ENCODE data around the gene ZC3H18.

ZC3H18 gene

DNA sequence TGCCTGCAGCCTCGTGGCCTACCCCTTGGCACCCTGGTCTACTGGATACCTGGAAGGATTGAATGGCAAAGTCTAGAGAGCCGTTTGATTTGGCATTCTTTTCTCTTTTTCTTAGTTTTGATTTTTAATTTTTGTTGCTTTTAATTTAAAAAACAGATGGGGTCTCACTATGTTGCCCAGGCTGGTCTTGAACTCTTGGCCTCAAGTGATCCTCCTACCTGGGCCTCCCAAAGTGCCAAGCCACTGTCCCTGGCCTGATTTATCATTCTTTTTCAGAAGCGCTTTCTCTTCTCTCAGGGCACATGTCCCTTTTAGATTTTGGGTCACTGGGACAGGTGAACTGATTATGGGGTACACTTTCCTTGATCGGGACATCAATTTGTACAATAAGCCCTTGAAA is 10.8 kb downstream of the ZC3H18 start:
- no peak for DNase-seq (ENCODE audit: low read depth)

DNA sequence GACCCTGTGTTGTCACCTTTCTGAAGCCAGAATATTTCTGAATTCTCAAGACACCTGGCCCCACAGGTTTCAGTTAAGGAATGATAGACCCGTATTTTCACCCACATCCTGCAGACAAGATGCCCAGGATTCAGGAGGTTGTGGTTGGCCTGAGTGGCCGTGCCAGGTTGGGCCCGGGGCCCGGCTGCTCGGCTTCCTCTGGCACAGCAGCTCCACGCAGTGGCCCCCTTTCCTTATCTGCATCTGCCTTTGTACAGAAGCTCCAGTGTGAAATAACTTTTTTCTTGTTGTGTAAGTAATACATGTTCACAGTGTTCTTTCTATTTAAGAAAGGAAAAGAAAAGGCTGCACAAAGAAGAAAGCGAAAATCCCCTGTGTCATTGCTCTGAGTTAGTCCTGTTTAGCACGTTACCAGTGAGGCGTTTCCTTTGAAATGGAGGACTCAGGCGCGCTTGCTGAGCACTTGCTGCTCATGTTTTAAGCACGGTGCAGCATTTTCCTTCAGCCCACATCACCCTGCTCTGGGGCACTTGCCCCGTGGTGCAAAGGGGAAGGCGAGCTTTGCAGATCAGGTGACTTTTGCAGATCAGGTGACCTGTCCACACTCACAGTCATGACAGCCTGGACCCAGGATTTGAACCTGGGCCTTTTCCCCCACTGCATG is 12.8 kb downstream of the ZC3H18 start:
- DNase-seq (ENCODE audit: low read depth) = no peak

DNA sequence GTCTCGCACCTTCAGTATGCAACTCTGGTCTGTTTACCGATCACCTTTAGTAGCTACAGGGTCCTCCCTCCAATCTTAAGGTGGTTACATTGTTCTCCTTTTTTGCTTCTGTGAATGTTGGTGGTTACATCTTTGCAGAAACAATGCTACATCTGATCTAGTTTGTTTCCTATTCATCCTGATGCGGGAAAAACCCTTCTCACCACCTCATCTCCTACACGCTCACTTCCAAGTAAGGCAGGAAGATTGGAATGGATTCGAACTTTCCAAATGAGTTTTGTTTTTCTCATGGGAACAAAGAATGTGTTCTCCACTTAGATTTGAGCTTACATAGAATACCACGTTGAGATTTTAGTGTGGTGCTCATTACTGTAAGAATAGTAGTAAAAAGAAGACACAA is 14.5 kb downstream of the ZC3H18 start:
- no peak for DNase-seq (ENCODE audit: low read depth)

DNA sequence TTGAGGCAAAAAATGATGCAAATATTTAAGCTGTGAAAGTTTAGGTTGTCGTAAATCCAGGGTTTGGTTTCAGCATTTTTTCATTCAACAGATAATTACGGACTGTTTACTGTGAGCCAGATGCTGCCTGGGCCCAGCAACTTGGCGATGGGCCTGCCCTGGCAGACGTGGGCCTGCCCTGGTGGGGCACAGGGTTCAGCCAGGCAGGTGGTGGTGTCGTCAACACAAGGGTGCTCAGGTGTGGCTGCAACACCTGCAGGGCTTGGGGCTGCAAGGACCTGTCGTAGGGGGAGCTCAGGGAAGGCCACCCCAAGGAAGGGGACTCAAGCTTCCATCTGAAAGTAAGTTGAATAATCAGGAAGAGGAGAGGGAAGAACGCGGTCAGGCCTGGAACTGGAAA is 15.1 kb downstream of the ZC3H18 start:
- DNase-seq (ENCODE audit: low read depth) = no peak

DNA sequence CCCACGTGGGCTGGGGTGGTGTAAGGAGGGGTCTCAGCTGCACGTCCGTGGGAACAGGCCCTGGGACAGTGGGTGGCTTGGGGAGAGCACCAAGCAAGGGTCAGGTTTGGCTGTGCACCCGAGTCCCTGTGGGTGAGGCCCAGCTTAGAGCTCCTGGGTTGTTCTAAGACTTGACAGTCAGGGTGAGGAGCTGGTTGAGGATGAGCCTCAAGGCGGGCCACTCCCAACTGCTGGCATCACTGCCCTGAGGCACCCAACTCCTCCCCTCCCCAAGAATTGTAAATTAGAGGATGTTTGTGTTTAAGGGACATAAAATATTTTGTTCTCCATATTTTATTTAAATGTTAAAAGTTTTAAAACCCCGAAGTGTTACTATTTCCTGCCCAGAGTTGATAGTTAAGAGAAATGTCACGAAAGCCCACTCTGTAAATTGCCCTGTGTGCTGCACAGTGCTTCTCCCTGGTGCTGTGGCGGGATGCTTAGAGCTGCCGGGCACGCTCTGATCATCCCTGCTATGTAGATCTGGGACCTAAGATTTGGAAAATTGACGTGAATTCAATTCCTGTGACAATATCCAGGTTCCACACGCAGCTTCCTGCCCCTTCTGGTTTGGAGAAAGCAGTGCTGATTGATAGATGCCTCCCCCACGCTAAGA is 15.9 kb downstream of the ZC3H18 start:
- DNase-seq (ENCODE audit: low read depth) = no peak

DNA sequence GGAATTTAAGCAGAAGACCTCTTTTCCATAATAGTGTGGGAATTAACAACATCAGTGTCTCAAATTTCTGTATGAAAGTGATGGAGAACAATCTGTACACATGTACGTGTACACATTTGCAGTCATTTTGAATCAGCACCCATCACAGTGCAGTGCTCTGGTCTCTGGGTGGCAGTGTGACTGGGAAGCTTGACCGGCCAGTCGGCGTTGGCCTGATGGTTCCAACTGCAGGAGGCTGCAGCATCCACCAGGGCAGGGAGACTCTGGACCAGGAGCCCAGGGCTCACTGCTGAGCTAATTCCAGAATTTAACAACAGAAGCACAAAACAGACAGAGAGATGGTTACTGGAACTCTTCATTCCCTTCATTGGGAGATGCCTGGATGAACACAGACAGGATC is 17.9 kb downstream of the ZC3H18 start:
- DNase-seq (ENCODE audit: low read depth) = no peak

DNA sequence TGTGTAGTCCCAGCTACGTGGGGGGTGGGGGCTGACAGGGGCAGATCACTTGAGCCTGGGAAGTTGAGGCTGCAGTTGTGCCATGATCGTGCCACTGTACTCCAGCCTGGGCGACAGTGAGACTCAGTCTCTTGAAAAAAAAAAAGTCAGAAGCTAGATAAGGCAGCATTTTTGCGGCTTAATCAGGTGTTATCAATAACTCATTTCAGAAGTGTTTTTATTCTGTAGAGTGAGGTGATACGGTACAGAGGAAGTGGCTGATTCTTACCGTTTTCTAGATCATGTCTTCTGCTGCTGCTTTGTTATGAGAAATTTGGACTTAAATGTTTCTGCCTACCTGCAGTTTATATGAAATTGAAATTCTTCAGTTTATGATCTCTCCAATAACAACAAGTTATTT is 18.6 kb downstream of the ZC3H18 start:
- DNase-seq (ENCODE audit: low read depth) = no peak

DNA sequence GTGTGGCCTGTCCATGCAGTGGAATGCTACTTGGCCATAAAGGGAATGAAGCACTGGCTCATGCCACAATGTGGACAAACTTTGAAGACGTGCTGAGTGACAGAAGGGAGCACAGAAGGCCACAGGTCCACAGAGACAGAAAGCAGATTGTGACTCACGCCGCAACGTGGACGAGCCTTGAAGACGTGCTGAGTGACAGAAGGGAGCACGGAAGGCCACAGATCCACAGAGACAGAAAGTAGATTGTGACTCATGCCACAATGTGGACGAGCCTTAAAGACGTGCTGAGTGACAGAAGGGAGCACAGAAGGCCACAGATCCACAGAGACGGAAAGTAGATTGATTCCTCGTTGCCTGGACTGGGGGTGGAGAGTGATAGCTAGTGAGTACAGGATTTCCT is 19.2 kb downstream of the ZC3H18 start:
- DNase-seq (ENCODE audit: low read depth) = no peak

DNA sequence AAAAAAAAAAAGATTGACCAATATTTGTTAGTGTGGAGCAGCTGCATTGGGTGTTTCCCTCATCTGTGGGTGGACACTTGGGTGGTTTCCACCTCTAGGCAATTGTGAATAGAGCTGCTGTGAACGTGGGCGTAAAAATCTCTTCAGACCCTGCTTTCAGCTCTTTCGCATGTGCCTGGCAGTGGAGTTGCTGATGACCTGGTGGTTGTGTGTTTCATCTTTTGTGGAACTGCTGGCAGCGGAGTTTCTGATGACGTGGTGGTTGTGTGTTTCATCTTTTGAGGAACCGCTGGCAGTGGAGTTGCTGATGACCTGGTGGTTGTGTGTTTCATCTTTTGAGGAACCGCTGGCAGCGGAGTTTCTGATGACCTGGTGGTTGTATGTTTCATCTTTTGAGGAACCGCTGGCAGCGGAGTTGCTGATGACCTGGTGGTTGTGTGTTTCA is 21.4 kb downstream of the ZC3H18 start:
- DNase-seq (ENCODE audit: low read depth) = no peak

DNA sequence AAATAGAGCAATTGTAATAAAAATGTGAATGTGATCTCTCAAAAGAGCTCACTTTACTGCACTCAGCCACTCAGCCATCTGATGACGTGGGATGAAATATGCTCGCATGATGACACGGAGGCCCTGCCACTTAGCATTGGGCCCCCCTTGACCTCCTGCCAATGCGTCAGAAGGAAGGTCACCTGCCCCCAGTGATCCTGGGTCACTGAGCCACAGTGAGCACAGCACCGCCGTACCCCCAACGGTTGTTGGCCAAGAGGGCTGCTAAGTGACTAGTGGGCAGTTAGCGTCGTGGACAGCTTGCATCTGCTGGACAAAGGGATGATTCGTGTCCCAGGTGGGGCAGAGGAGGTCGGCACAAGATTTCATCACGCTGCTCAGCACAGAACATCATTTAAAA is 22.9 kb downstream of the ZC3H18 start:
- DNase-seq (ENCODE audit: low read depth) = no peak

DNA sequence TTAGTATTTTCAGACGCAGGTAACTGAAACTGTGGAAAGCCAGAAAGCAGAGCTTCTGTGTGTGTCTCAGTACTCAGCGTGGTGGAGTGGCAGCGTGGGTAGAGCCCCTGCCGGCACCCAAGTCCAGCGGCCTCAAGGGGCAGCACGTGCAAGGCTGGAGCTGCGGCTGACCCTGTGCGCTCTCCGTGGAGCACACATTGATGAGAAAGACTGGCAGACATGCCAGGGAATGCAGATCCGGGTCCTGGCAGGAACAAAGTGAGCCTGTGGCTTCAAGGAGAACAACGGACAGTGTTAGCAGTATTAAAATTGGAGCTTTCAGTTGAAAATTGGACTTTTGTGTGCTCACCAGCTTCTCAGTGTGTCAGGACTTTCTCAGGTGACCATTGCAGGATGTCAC is 23.3 kb downstream of the ZC3H18 start:
- no peak for DNase-seq (ENCODE audit: low read depth)

DNA sequence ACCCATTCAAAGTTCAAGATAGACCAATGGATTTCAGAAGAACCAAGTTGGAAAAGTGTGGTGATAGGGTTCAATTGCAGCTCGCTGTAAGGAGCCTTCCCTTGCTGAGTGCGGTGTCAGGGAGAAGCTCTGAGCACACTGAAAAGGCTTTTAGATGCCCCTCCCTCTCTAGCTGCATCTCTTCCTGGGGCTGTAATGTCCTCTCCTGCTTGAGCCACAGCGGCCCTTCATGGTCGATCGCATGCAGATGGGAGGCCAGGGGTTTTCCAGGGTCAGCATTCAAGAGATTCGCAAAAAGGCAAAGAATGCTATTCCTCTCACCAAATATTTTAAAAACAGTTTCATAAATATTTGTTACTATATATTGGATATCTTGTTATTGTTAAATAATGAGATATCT is 23.7 kb downstream of the ZC3H18 start:
- no peak for DNase-seq (ENCODE audit: low read depth)

DNA sequence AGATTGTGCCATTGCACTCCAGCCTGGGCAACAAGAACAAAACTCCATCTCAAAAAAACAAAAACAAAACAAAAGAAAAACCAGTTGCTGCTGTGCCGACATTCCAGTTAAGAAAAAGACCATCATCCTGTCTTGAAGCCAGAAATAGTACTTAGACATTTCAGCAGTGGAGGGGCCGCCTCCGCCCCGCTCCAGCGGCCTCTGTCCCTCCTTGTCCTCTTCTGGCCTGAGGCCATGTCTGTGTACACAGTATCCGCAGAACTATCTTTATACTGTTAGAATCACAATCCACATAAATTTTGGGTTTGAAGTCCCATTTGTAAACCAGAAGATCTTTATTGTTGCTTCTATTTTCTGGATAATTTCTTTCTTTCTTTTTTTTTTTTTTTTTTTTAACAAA is 24.9 kb downstream of the ZC3H18 start:
- no peak for DNase-seq (ENCODE audit: low read depth)

DNA sequence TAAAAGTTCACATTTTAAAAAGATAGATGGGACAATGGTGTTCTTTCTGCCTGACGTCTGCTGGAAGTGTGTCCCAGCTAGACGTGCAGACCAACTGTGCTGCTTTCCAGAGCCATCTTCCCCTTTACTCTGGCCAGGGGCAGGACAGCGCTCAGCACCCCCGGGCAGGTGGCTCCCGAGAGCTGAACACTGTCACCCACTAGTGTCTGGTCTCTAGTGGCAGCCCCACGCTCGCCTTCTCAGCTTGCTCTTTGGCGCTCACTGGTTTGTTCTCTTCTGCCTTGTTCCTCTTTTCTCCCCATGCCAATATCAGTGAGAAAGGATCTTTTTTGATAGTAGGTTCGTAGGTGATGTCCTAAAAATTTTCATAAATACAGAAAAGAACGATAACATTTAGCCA is 25.7 kb downstream of the ZC3H18 start:
- DNase-seq (ENCODE audit: low read depth) = no peak

DNA sequence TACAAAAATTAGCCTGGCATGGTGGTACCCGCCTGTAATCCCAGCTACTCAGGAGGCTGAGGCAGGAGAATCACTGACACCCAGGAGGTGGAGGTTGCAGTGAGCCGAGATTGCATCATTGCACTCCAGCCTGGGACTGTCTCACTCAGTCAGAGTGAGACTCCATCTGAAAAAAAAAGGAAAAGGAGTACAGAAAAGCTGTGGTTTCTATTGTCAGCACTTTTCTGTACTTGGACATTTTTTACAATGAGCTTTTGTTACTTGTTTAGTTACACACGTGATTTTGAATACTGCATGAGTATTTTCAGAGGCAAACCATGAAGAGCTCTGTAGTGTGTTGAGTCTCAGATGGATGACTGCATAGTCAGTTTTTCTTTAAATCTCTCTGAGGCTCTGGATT is 26.3 kb downstream of the ZC3H18 start:
- peak; percentile 7 for DNase-seq (ENCODE audit: low read depth)

DNA sequence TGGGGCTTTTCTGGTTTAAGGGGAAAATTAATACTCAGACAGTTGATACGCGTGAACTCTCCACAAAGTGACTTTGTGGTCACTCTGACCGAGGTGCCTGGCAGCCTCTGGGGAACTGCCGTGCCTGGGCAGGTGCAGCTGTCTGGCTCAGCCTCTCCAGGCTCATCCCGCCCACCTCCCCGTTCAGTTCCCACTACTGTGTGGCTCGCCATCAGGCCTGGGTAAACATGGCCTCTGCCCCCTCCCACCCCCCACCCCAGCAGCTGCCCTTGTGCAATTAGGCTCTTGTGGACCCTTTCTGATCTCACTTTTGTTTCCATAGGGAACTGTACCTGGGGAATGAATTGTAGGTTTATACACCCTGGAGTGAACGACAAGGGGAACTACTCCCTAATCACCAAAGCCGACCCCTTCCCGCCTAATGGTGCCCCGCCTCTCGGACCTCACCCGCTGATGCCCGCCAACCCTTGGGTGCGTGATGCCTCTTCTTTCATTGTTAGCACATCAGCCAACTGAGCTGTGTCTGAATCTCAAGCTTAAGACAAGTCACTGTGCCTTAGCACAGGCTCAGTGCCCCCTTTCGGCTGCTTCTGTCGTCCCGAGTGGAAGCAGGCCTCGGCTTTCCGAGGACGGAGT is 27.8 kb downstream of the ZC3H18 start:
- no peak for DNase-seq (ENCODE audit: low read depth)

DNA sequence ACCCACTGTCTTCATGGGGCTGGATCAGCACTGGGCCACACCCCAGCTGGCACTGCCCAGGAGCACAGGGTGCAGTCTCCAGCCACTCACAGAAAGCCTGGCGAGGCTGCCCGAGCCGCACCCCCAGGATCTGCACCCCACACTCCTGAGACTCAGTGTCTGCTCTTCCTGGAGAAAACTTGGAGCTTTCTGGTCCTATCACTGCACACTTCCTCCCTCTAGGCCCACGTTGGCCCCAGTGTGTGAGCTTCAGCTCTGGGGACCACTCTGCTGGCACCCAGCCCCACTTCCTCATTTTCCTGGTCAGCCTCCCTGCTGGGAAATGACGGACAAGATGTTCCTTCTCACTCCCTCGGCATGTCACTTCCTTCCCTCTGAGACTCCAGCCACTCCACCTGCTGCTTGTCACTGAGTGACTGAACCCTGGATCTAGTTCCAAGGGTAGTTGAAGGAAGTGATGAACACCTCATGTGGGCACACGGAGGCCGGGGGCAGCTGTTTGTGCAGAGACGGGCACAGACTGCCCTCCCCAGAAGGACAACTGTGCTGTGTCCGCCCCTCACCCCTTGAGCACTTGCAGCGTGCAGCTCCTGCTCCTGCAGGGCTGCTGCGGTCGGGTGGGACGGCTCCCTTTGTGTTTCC is 29.0 kb downstream of the ZC3H18 start:
- DNase-seq (ENCODE audit: low read depth) = no peak

DNA sequence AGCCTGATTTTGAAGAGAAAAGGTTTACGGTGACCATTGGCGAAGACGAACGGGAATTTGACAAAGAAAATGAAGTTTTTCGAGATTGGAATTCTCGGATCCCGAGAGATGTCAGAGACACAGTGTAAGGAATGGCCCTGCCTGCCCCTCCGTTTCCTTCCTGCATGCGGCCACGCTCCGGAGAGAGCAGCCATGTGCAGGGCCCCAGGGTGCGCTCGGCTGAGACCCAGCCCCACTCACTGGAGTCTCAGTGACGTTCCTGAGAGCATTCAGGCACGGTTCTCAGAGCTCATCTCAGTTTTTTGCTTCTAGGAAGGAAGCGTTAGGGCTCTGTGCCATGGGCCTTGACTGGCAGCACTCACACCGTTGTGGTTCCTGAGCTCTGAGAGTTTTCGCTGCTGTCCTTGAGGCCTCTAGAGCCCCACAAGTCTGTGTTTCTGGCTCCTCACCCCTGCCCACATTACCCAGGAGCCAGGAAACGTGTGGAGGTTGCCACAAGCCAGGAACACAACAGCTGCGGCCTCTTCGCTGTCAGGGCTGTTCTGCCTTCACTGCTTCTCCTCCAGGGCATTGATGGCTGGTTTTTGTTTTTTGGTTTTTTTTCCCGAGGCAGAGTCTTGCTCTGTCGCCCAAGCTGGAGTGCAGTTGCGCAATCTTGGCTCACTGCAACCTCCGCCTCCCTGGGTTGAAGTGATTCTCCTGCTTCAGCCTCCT is 29.8 kb downstream of the ZC3H18 start:
- DNase-seq (ENCODE audit: low read depth) = no peak

DNA sequence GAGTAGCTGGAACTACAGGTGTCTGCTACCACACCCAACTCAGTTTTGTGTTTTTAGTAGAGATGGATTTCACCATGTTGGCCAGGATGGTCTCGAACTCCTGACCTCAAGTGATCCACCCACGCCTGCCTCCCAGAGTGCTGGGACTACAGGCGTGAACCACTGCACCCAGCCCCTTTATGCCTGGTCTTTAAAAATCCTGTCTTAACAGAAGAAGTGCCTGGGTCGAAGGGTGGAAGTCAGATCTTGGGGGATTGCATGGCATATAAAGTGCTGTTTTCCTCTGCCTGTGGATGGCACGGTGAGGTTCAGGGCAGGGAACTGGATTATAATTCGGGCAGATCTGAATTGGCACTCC is 30.3 kb downstream of the ZC3H18 start:
- DNase-seq (ENCODE audit: low read depth) = no peak

DNA sequence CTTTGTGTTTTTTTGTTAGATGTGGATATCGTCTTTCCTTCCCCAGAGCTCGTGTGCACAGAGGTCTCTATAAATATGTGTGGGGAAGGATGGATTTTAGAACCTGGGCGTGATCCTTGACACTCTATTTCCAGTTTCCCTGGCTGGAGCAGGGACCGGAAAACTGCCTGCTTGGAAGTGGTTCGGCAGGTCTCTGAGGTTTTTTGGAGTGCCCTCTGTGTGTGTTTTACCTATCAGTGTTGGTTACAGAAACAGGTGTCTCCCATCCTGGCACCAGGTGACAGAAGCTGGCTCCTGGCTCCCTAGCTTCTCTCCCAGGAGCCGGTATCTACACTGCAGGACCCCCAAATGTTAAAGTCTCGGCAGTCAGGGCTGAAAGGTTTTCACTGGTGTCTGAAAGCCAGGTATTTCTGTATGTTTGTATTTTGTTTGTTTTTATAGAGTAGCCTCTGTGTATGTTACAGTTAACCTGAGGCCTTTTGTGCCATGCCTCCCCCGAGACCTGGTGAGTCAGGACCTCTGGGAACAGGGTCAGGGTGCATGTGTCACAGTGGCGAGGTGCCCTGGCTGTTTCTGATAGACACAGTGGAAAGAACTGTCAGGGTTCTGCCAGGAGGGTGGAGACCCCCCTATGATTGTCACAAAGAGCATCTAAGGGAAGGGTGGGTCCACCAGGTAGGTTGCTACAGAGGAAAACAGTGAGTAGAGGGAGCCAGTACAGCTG is 31.3 kb downstream of the ZC3H18 start:
- no peak for DNase-seq (ENCODE audit: low read depth)

DNA sequence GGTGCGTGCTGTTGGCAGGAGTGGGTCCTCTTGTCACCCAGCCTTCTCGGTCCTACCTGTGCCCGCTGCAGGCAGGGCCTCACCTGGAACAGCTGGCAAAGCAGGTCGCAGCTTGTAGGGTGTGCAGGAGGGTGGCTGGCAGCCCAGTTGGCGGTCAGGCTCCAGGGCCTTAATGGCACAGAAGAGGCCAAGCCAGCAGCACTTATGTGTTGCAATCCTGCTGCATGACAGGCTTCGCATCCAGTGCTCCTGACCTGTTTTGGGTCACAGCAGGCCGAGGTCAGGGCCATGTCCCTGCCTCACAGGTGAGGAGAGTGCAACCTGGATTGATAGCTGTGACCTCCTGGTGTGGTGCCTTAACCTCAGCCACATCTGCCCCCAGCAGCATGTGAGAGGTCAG is 31.9 kb downstream of the ZC3H18 start:
- DNase-seq (ENCODE audit: low read depth) = no peak
